GM13976 (cell line): Measurements from ENCODE around the gene ERGIC1.

ENCODE experiments used
- DNase-seq: peaks from one replicate; pipeline ENCODE4 v3.0.0; 2012; ENCODE audit warnings: low spot score
- in situ Hi-C: fragments of 300-500 bp; cut with MboI; formaldehyde crosslinking; loops from one replicate; pipeline ENCODE4 v1.12.0; 2022; ENCODE audit warnings: low sequenced_read_pairs, mixed read lengths, inconsistent platforms; ENCODE audit not compliant: unreplicated experiment
- TF ChIP-seq, protein P1 (sequence below): IDR thresholded peaks from 2 replicates; pipeline ENCODE4 v1.5.1; 2012; ENCODE audit warnings: borderline replicate concordance, mild to moderate bottlenecking; ENCODE audit not compliant: insufficient read depth; ENCODE audit errors: extremely low read depth, missing control alignments, control extremely low read depth

The ERGIC1 gene

DNA sequence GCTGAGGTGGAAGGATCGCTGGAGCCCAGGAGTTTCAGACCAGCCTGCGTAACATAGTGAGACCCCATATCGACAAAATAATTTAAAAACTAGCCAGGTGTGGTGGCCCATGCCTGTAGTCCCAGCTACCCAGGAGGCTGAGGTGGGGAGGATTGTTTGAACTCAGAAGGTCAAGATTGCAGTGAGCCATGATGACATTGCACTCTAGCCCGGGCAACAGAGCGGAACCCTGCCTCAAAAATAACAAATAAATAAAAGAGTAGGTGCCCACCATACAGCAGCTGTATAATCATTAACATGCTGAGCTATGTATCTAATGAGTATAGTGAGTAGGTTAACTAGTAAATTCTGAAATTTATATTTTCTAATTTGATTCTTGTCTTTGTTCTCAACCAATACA, 138.5 kb downstream of the ERGIC1 start:
- DNase-seq = no peak
- in situ Hi-C loops = no loop called here

DNA sequence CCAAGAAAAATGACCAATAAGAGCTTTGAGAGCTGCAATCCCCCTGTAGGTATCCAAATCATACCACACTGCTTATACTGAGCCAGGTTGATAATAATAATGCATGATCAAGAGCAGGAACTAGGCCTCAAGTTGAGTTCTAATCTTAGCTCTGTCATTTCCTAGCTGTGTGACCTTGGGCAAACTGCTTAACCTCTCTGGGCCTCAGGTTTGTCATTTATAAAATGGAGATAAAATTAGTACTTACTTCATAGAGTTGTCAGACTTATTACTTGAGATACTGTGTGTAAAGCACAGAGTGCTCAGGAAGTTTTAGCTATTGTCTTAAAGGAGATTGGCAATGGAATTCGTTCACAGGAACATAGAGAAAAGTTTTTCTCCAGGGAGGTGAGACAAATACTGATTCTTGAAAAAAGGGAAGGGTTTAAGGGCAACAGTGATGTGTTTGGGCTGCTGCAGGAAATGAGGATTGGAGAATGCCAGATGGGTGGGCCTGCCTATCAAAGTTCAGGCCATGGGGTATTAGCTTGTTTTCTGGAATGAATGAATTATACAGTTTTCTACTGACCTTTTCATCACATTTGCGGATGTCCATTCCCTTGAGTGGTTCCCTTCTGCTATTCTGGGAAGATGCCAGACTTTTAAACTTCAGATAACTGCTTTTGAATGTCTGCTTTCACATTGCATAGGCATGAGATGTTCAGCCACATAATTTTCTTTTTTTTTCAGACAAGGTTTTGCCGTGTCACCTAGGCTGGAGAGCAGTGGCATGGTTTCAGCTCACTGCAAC, 139.3 kb downstream of the ERGIC1 start:
- DNase-seq = no peak
- TF ChIP-seq, protein P1, sequence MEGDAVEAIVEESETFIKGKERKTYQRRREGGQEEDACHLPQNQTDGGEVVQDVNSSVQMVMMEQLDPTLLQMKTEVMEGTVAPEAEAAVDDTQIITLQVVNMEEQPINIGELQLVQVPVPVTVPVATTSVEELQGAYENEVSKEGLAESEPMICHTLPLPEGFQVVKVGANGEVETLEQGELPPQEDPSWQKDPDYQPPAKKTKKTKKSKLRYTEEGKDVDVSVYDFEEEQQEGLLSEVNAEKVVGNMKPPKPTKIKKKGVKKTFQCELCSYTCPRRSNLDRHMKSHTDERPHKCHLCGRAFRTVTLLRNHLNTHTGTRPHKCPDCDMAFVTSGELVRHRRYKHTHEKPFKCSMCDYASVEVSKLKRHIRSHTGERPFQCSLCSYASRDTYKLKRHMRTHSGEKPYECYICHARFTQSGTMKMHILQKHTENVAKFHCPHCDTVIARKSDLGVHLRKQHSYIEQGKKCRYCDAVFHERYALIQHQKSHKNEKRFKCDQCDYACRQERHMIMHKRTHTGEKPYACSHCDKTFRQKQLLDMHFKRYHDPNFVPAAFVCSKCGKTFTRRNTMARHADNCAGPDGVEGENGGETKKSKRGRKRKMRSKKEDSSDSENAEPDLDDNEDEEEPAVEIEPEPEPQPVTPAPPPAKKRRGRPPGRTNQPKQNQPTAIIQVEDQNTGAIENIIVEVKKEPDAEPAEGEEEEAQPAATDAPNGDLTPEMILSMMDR = no peak
- in situ Hi-C loops = no loop called here

More for the DNA sequence above, 138.5 kb downstream of the ERGIC1 start:
- TF ChIP-seq, protein P1 = no peak

DNA sequence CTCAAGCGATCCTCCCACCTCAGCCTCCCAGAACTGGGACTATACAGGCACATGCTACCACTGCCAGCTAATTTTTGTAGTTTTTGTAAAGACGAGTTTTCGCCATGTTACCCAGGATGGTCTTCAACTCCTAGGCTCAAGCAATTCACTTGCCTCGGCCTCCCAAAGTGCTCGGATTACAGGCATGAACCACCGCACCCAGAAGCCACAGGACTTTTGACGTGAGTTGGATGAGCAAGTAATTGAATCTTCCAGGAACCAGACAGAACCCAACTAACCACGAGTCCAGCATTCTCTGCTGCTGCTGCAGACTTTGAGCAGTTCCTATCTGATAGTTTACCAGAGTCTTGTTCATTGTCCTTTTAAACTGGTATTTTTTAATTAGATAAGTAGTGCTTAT, 139.9 kb downstream of the ERGIC1 start:
- DNase-seq = no peak
- TF ChIP-seq, protein P1 = no peak
- in situ Hi-C loops = no loop called here

DNA sequence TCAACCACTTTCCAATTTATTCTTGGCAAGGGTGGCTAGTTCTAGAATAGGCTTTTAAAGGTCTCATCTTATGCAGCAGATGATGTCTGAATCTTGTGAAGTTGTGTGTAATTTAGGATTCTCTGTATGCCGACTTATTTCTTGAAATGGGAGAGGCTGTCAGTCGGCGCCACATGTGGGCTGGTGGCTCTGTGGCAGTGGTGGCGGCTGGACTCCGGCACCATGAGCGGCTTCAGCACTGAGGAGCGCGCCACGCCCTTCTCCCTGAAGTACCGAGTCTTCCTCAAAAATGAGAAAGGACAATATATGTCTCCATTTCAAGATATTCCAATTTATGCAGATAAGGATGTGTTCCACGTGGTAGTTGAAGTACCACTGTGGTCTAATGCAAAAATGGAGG, 141.2 kb downstream of the ERGIC1 start:
- TF ChIP-seq, protein P1 = no peak
- in situ Hi-C loops = no loop called here
- DNase-seq = no peak

DNA sequence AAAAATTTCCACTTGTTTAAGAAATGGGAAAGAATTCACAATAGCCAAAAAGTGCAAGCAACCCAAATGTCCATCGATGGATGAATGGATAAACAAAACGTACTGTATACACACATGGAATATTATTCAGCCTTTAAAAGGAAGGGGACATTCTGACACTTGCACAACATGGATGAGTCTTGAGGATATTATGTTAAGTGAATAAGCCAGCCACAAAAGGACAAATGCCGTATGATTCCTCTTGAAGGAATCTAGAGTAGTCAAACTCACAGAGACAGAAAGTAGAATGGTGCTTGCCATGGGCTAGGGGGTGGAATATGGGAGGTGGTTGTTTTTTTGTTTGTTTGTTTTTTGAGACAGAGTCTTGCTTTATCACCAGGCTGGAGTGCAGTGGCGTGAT, 145.7 kb downstream of the ERGIC1 start:
- no peak for DNase-seq
- in situ Hi-C loops = loop anchor here (10.0 kb wide), 1 partner anchor 165 kb away; the partner anchor contains the start of gene BNIP1

DNA sequence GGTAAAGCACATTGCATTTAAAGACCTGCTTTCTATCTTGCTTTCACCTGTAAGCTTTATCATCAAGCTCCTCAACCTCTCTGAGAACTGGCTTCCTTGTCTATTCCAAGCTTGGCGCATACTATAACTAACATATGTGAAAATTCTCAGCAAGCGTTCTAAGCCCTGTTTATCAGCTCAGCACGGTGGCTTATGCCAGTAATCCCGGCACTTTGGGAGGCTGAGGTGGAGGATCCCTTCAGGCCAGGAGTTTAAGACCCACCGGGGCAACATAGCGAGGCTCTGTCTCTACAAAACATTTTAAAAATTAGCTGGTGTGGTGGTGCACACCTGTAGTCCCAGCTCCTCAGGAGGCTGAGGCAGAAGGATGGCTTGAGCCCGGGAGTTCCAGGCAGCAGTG, 147.9 kb downstream of the ERGIC1 start:
- no peak for DNase-seq
- TF ChIP-seq, protein P1 = no peak
- in situ Hi-C loops = loop anchor here (10.0 kb wide), 1 partner anchor 163 kb away; the partner anchor contains the start of gene BNIP1

More for the DNA sequence above, 145.7 kb downstream of the ERGIC1 start:
- TF ChIP-seq, protein P1 = no peak
